ENCODE measurements around the gene AKAP6. TPM values are rescaled to one million over a fixed set of nuclear protein-coding genes. Genes with fewer than 3 reads are reported as not detected.

Gene AKAP6
- total RNA-seq, 1 experiment from 2014 or later, result 1.9 TPM

- TF ChIP-seq FOSL1 (IDR thresholded peaks at IDR 0.05; ENCODE audit: low read depth), result no peak
- no peak for TF ChIP-seq SP1 (IDR thresholded peaks at IDR 0.05; ENCODE audit: low read depth)
- TF ChIP-seq YY1 (IDR thresholded peaks at IDR 0.05; ENCODE audit: extremely low read depth, insufficient replicate concordance, low read depth, low read length), result no peak
Measured at GRCh38 chr14:32449648-32450047, 120.5 kb downstream of the AKAP6 start (continued).

DNA sequence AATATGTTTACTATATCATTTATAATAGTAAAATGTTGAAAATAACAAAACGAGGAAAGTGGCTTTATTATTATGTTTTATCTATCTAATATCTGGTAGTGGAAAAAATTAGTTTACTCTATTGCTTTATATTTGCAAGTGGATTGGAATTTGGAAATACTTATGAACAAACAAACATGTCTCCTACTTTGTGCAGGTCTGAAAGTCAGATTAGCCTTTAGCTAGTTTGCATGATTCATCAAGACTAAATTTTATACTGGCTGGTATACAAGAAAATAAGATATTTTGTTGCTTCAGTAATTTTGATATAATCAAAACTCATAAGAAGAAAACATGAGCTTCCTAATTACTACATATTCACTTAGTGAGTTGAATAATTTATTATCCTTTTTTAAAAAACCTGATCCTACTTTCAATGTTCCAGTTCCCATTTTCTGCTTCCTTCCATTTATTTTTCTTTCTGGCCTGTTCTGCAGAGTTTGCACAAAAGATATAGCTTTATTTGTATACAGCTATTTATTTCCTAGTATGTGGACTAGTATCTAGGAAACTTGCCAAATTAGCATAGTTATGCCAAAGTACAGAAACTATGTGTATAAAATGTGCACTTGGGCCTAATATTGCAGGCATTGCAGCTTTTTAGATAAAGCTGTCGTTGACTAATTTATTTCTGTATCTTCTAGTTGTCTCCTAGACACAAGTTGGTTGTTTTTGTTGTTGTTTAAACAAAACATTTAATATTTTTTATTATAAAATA lies 122.0 kb downstream of the AKAP6 start:
- Histone ChIP-seq H2AFZ (ENCODE audit: low read depth, low read length, poor library complexity, severe bottlenecking) (no peak overlapping the region), H4K20me1 (ENCODE audit: insufficient read depth) (no peaks in the 10 kb centered on the region), H3K9me2 (ENCODE audit: insufficient read depth) (no peaks in the 10 kb centered on the region), H3K4me1 (ENCODE audit: control insufficient read depth in 1 of 2, insufficient read depth in 2 of 2, low read length in 2 of 2) (no peaks in the 10 kb centered on the region), H3K4me3 (replicated peaks in 1 of 2; ENCODE audit: low read depth in 1 of 2, low read length in 2 of 2) (no peak overlapping the region), H3K27me3 (ENCODE audit: insufficient read depth, low read length) (no peaks in the 10 kb centered on the region), H3K9me3 (ENCODE audit: control insufficient read depth in 1 of 2, insufficient read depth in 1 of 2, low read depth in 1 of 2, low read length in 2 of 2) (no peaks in the 10 kb centered on the region), H3K27ac (ENCODE audit: low read depth, low read length) (no peak overlapping the region), H3K79me2 (ENCODE audit: insufficient read depth, low read length) (no peaks in the 10 kb centered on the region), H3K4me2 (ENCODE audit: low read length) (no peak overlapping the region), H3K9ac (ENCODE audit: low read length) (no peak overlapping the region), H3K36me3 (ENCODE audit: control insufficient read depth in 1 of 2, insufficient read depth in 2 of 2, low read length in 2 of 2) (no peaks in the 10 kb centered on the region)
- POLR2A ChIA-PET, result no interaction called here
- RAD21 ChIA-PET (ENCODE audit: low non-redundant PET in 1 of 2, low total read pairs in 2 of 2, uncharacterized antibody in 2 of 2, unreplicated experiment in 2 of 2), result no interaction called here
- no peak for DNase-seq (ENCODE audit: low read depth, low spot score)
- TF ChIP-seq JUND (IDR thresholded peaks at IDR 0.05) (no peak), EGR1 (IDR thresholded peaks at IDR 0.05; ENCODE audit: low read depth) (no peak), POLR2AphosphoS5 (IDR thresholded peaks at IDR 0.05; ENCODE audit: low read depth, low read length) (no peak), YY1 (IDR thresholded peaks at IDR 0.05; ENCODE audit: extremely low read depth, insufficient replicate concordance, low read depth, low read length) (no peak), SIN3A (IDR thresholded peaks at IDR 0.05; ENCODE audit: low read depth) (no peak), REST (IDR thresholded peaks at IDR 0.05; ENCODE audit: low read depth) (no peak), ATF3 (IDR thresholded peaks at IDR 0.05) (no peak), CEBPB (IDR thresholded peaks at IDR 0.05; ENCODE audit: low read depth) (no peak), RAD21 (IDR thresholded peaks at IDR 0.05; ENCODE audit: low read depth) (no peak), ZFX (IDR thresholded peaks at IDR 0.05) (no peak)
- ATAC-seq, result no peak
- intact Hi-C loops (cut with micrococcal nuclease), result no loop called here
- CTCF ChIA-PET, result no interaction called here
- BruUV-seq (replicated peaks), result no TSS peak
